ENCODE data around the gene ZNF219. TPM values are rescaled to one million over a fixed set of nuclear protein-coding genes. Genes with fewer than 3 reads are reported as not detected.
A peak's percentile ranks its signal among the peaks of the same experiment; 100 is the strongest.

The ZNF219 gene
- total RNA-seq, 2 donors from 2014 or later, result 43.4 to 59.6 TPM

DNA sequence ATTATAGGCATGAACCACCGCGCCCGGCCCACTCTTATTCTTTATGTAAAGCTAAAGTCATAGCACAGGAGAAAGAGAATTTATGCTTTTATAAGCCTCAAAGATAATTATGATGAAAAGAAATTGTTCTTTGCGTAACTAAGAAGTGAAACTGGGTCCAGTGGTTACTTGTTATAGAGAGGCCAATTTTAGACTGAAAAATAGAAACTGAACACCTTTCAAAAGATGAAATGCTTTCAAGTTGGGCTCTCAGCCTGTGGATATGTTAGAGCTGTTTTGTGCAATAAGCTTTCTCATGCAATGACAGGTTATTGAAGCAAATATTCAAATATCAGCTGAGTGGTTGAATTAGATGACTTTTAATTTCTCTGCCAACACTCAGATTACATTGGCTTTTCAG, 10.3 kb upstream of the ZNF219 start:
- no peak overlapping the region for H3K4me3 Mint-ChIP-seq
- 85 to 98% methylated on average over 2 to 4 of the region's 4 CpGs for WGBS, 2 experiments (ENCODE audit: insufficient coverage in 1 of 2, insufficient read length in 1 of 2)
- DNase-seq, result no peak
- Histone ChIP-seq H3K4me3 (ENCODE audit: low read length) (no peak overlapping the region), H3K9me3 (ENCODE audit: control insufficient read depth, low read length) (no peaks in the 10 kb centered on the region), H3K9ac (ENCODE audit: extremely low read depth, low read length, poor library complexity, severe bottlenecking) (no peak overlapping the region), H3K36me3 (ENCODE audit: control insufficient read depth, insufficient read depth, low read length) (no peaks in the 10 kb centered on the region), H3K27ac (ENCODE audit: low read depth, low read length) (no peak overlapping the region), H3K4me1 (ENCODE audit: control insufficient read depth, insufficient read depth, low read length) (peaks cover 4% of the 10 kb centered on the region), H3K27me3 (ENCODE audit: control insufficient read depth, insufficient read depth, low read length, poor library complexity, severe bottlenecking) (no peaks in the 10 kb centered on the region)
- TF ChIP-seq, protein P1, sequence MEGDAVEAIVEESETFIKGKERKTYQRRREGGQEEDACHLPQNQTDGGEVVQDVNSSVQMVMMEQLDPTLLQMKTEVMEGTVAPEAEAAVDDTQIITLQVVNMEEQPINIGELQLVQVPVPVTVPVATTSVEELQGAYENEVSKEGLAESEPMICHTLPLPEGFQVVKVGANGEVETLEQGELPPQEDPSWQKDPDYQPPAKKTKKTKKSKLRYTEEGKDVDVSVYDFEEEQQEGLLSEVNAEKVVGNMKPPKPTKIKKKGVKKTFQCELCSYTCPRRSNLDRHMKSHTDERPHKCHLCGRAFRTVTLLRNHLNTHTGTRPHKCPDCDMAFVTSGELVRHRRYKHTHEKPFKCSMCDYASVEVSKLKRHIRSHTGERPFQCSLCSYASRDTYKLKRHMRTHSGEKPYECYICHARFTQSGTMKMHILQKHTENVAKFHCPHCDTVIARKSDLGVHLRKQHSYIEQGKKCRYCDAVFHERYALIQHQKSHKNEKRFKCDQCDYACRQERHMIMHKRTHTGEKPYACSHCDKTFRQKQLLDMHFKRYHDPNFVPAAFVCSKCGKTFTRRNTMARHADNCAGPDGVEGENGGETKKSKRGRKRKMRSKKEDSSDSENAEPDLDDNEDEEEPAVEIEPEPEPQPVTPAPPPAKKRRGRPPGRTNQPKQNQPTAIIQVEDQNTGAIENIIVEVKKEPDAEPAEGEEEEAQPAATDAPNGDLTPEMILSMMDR (conservative IDR thresholded peaks at IDR 0.05), result no peak
- no peaks in the 10 kb centered on the region for H3K9me3 Mint-ChIP-seq
- H3K27me3 Mint-ChIP-seq (ENCODE audit: insufficient read depth), result no peaks in the 10 kb centered on the region
- no peak overlapping the region for H3K27ac Mint-ChIP-seq
- peaks cover 13% of the 10 kb centered on the region for H3K4me1 Mint-ChIP-seq
- H3K36me3 Mint-ChIP-seq (ENCODE audit: low read depth), result no peaks in the 10 kb centered on the region

GRCh38 chr14:21107283-21107800, 8.9 kb upstream of the ZNF219 start:
- H3K4me1 ChIP-seq (ENCODE audit: control insufficient read depth, insufficient read depth, low read length), result peaks cover 10% of the 10 kb centered on the region
- peaks cover 1% of the 10 kb centered on the region for H3K27me3 Mint-ChIP-seq (ENCODE audit: insufficient read depth)
- H3K4me1 Mint-ChIP-seq, result peaks cover 21% of the 10 kb centered on the region
- DNase-seq, result no peak
- TF ChIP-seq, protein P1 (conservative IDR thresholded peaks at IDR 0.05), result no peak
- no peaks in the 10 kb centered on the region for H3K9me3 ChIP-seq (ENCODE audit: control insufficient read depth, low read length)
- 68 to 80% methylated on average over 3 to 5 of the region's 5 CpGs for WGBS, 2 experiments (ENCODE audit: insufficient coverage in 1 of 2, insufficient read length in 1 of 2)
- H3K27me3 ChIP-seq (ENCODE audit: control insufficient read depth, insufficient read depth, low read length, poor library complexity, severe bottlenecking), result no peaks in the 10 kb centered on the region
- H3K4me3 Mint-ChIP-seq, result no peak overlapping the region
- no peak overlapping the region for H3K4me3 ChIP-seq (ENCODE audit: low read length)
- peak overlapping the region; percentile 20 for H3K27ac ChIP-seq (ENCODE audit: low read depth, low read length)
- peak overlapping the region; percentile 68 for H3K27ac Mint-ChIP-seq
- H3K36me3 ChIP-seq (ENCODE audit: control insufficient read depth, insufficient read depth, low read length), result no peaks in the 10 kb centered on the region
- H3K36me3 Mint-ChIP-seq (ENCODE audit: low read depth), result no peaks in the 10 kb centered on the region
- no peak overlapping the region for H3K9ac ChIP-seq (ENCODE audit: extremely low read depth, low read length, poor library complexity, severe bottlenecking)
- H3K9me3 Mint-ChIP-seq, result no peaks in the 10 kb centered on the region

DNA sequence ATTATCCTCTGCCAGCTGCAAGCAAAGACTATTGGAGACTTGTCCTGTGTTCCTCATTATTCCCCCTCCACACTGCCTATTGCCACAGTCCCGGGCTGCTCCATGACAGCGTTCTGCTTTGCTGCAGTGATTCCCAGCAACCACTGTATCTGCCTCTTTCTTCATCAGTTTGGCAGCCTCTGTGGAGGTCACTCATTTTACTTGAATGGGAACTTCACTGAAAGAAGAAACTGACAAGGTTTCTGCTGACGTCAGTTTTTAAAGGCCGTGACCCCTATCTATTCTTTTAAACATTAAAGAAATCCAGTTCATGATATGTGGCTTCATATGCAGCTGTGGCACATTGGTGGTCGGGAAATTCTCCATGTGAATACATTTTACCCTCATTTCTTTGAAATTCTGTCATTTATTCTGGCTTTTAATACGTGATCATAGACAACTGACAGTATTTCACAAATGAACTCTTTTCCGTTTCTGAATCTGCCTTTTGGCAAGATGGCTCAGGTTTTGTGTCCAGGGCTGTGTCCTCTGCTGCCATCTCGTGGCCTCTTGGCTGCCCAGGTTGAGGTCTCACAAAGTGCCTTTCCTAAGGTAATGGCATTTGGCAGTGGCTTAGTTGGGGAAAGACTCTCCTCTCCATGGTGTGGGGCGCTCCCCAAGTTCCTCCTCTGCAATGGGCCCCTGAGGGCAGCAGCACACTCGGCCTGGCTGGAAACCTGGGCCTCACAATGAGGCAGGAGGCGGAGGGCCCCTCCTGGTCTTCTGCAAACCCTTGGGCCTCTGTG, 8.2 kb upstream of the ZNF219 start:
- peak overlapping the region; percentile 68 for H3K27ac Mint-ChIP-seq
- peaks cover 27% of the 10 kb centered on the region for H3K4me1 Mint-ChIP-seq
- no peaks in the 10 kb centered on the region for H3K36me3 Mint-ChIP-seq (ENCODE audit: low read depth)
- H3K27me3 Mint-ChIP-seq (ENCODE audit: insufficient read depth), result peaks cover 8% of the 10 kb centered on the region
- H3K36me3 ChIP-seq (ENCODE audit: control insufficient read depth, insufficient read depth, low read length), result no peaks in the 10 kb centered on the region
- 34 to 40% methylated on average over 8 to 11 of the region's 11 CpGs for WGBS, 2 experiments (ENCODE audit: insufficient coverage in 1 of 2, insufficient read length in 1 of 2)
- no peaks in the 10 kb centered on the region for H3K9me3 Mint-ChIP-seq
- H3K27me3 ChIP-seq (ENCODE audit: control insufficient read depth, insufficient read depth, low read length, poor library complexity, severe bottlenecking), result no peaks in the 10 kb centered on the region
- H3K4me3 Mint-ChIP-seq, result no peak overlapping the region
- peak; percentile 95 for DNase-seq
- TF ChIP-seq, protein P1 (conservative IDR thresholded peaks at IDR 0.05), result peak; percentile 95
- H3K4me3 ChIP-seq (ENCODE audit: low read length), result no peak overlapping the region
- H3K27ac ChIP-seq (ENCODE audit: low read depth, low read length), result peak overlapping the region; percentile 21
- H3K4me1 ChIP-seq (ENCODE audit: control insufficient read depth, insufficient read depth, low read length), result peaks cover 10% of the 10 kb centered on the region
- H3K9ac ChIP-seq (ENCODE audit: extremely low read depth, low read length, poor library complexity, severe bottlenecking), result no peak overlapping the region
- H3K9me3 ChIP-seq (ENCODE audit: control insufficient read depth, low read length), result no peaks in the 10 kb centered on the region

Measured in endodermal cell (in vitro differentiated cells).